Activated CD8-positive, alpha-beta T cell treated with anti-CD3 and anti-CD28 coated beads, Interleukin-2, amount 10 ng/mL, durations not matched to agents 7 days and 5 days (primary cell): Measurements from ENCODE around the gene STRIP2. TPM values are rescaled to one million over a fixed set of nuclear protein-coding genes. Genes with fewer than 3 reads are reported as not detected.
A peak's percentile ranks its signal among the peaks of the same experiment; 100 is the strongest.
"Not testable (repeated sequence)": the region's sequence is repeated elsewhere in the genome, so short reads cannot be mapped to it uniquely, and the experiment has no call there.

Source experiments
- ATAC-seq: fragments of 150-1000 bp; cut with Tn5 transposase; one replicate; pipeline ENCODE4 v1.10.0; 2021; ENCODE audit warnings: moderate library complexity
- CTCF ChIA-PET: fragments of 350-600 bp; sonication (Branson Sonifier 250); formaldehyde crosslinking; loops from one replicate; lab custom pipeline; 2021; ENCODE audit warnings: antibody characterized with exemption; lab: Charles Lee
- POLR2A ChIA-PET: fragments of 350-600 bp; sonication (Branson Sonifier 250); formaldehyde crosslinking; loops from one replicate; lab custom pipeline; 2021; ENCODE audit warnings: antibody characterized with exemption; lab: Charles Lee
- DNase-seq: peaks from one replicate; pipeline ENCODE4 v3.0.0-alpha.2; 2020
- H3K27ac Mint-ChIP-seq: one replicate; pipeline ENCODE4 v1.8.0; 2021; ENCODE audit warnings: mild to moderate bottlenecking, mixed read lengths
- H3K27me3 Mint-ChIP-seq: one replicate; pipeline ENCODE4 v1.8.0; 2021; ENCODE audit warnings: low read depth, mixed read lengths
- H3K36me3 Mint-ChIP-seq: one replicate; pipeline ENCODE4 v1.8.0; 2021; ENCODE audit warnings: low read depth, mixed read lengths
- H3K4me1 Mint-ChIP-seq: one replicate; pipeline ENCODE4 v1.8.0; 2021; ENCODE audit warnings: low read depth, mixed read lengths
- H3K4me3 Mint-ChIP-seq: one replicate; pipeline ENCODE4 v1.8.0; 2021; ENCODE audit warnings: mild to moderate bottlenecking, mixed read lengths
- H3K9me3 Mint-ChIP-seq: one replicate; pipeline ENCODE4 v1.8.0; 2022; ENCODE audit warnings: mixed read lengths; ENCODE audit not compliant: insufficient read depth
- total RNA-seq, 2 experiments: library from RNA; stranded (reverse); gene quantifications; one replicate each; pipeline ENCODE4 v1.2.3, GENCODE V29; 2021

Gene STRIP2
- total RNA-seq, 2 experiments from 2014 or later, result 6.6 to 7.1 TPM

GRCh38 chr7:129479831-129480230, 45.6 kb downstream of the STRIP2 start:
- no peak overlapping the region for H3K27ac Mint-ChIP-seq
- ATAC-seq, result no peak
- H3K27me3 Mint-ChIP-seq, result no peaks in the 10 kb centered on the region
- ChIA-PET POLR2A (no interaction called here), CTCF (interaction anchor here (1.7 to 1.9 kb wide), 2 partner anchors 112 to 261 kb away, joined by 3 to 8 read pairs; no protein-coding TSS in a partner anchor)
- no peak for DNase-seq
- peaks cover 5% of the 10 kb centered on the region for H3K36me3 Mint-ChIP-seq
- H3K9me3 Mint-ChIP-seq, result no peaks in the 10 kb centered on the region
- no peak overlapping the region for H3K4me3 Mint-ChIP-seq
- H3K4me1 Mint-ChIP-seq, result no peaks in the 10 kb centered on the region

- H3K4me3 Mint-ChIP-seq, result no peak overlapping the region
- ChIA-PET POLR2A (no interaction called here), CTCF (interaction anchor here (1.9 kb wide), 1 partner anchor 113 kb away, joined by 8 read pairs; no protein-coding TSS in a partner anchor)
- H3K27ac Mint-ChIP-seq, result no peak overlapping the region
- no peaks in the 10 kb centered on the region for H3K9me3 Mint-ChIP-seq
- ATAC-seq (no peak), DNase-seq (no peak)
- no peaks in the 10 kb centered on the region for H3K27me3 Mint-ChIP-seq
- H3K4me1 Mint-ChIP-seq, result no peaks in the 10 kb centered on the region
- H3K36me3 Mint-ChIP-seq, result peaks cover under 1% of the 10 kb centered on the region
Observed at GRCh38 chr7:129480674-129481363, 46.6 kb downstream of the STRIP2 start.

- H3K4me1 Mint-ChIP-seq, POLR2A ChIA-PET, H3K9me3 Mint-ChIP-seq, H3K4me3 Mint-ChIP-seq, DNase-seq, H3K36me3 Mint-ChIP-seq, H3K27me3 Mint-ChIP-seq, ATAC-seq, H3K27ac Mint-ChIP-seq: not testable (repeated sequence)
- CTCF ChIA-PET, result interaction anchor here (1.9 kb wide), 1 partner anchor 113 kb away, joined by 8 read pairs; no protein-coding TSS in a partner anchor
Observed at GRCh38 chr7:129481376-129481775, 47.1 kb downstream of the STRIP2 start.

GRCh38 chr7:129482781-129483180, 48.5 kb downstream of the STRIP2 start:
- Mint-ChIP-seq H3K9me3 (no peaks in the 10 kb centered on the region), H3K4me3 (no peak overlapping the region), H3K4me1 (no peaks in the 10 kb centered on the region), H3K27ac (no peak overlapping the region), H3K27me3 (no peaks in the 10 kb centered on the region), H3K36me3 (peaks cover 7% of the 10 kb centered on the region)
- DNase-seq (no peak), ATAC-seq (no peak)
- POLR2A ChIA-PET, result no interaction called here
- CTCF ChIA-PET, result interaction anchor here (1.2 kb wide), 1 partner anchor 115 kb away, joined by 3 read pairs; no protein-coding TSS in a partner anchor

- H3K36me3 Mint-ChIP-seq, result peaks cover 9% of the 10 kb centered on the region
- peaks cover 6% of the 10 kb centered on the region for H3K4me1 Mint-ChIP-seq
- ChIA-PET POLR2A (no interaction called here), CTCF (no interaction called here)
- no peak overlapping the region for H3K27ac Mint-ChIP-seq
- no peaks in the 10 kb centered on the region for H3K9me3 Mint-ChIP-seq
- DNase-seq (no peak), ATAC-seq (no peak)
- H3K4me3 Mint-ChIP-seq, result no peak overlapping the region
- H3K27me3 Mint-ChIP-seq, result no peaks in the 10 kb centered on the region
Observed at GRCh38 chr7:129489491-129489890, 55.3 kb downstream of the STRIP2 start.

- no peak overlapping the region for H3K4me3 Mint-ChIP-seq
- peaks cover 2% of the 10 kb centered on the region for H3K36me3 Mint-ChIP-seq
- ATAC-seq (no peak), DNase-seq (no peak)
- no peaks in the 10 kb centered on the region for H3K9me3 Mint-ChIP-seq
- peaks cover 19% of the 10 kb centered on the region for H3K4me1 Mint-ChIP-seq
- CTCF ChIA-PET, result no interaction called here
- POLR2A ChIA-PET, result no interaction called here
- no peak overlapping the region for H3K27ac Mint-ChIP-seq
- no peaks in the 10 kb centered on the region for H3K27me3 Mint-ChIP-seq
Observed at GRCh38 chr7:129492391-129492790, 58.2 kb downstream of the STRIP2 start.

GRCh38 chr7:129493555-129493954, 59.3 kb downstream of the STRIP2 start:
- ChIA-PET CTCF (interaction anchor here (1.0 to 2.1 kb wide), 3 partner anchors 116 to 331 kb away, joined by 3 to 6 read pairs (median 4); no protein-coding TSS in a partner anchor), POLR2A (no interaction called here)
- DNase-seq (no peak), ATAC-seq (peak; percentile 16)
- Mint-ChIP-seq H3K4me3 (no peak overlapping the region), H3K4me1 (peaks cover 19% of the 10 kb centered on the region), H3K27me3 (no peaks in the 10 kb centered on the region), H3K36me3 (peaks cover 2% of the 10 kb centered on the region), H3K9me3 (no peaks in the 10 kb centered on the region), H3K27ac (no peak overlapping the region)

GRCh38 chr7:129494041-129494440, 59.8 kb downstream of the STRIP2 start:
- DNase-seq, result no peak
- no peaks in the 10 kb centered on the region for H3K9me3 Mint-ChIP-seq
- H3K27me3 Mint-ChIP-seq, result no peaks in the 10 kb centered on the region
- no peak for ATAC-seq
- no peak overlapping the region for H3K27ac Mint-ChIP-seq
- ChIA-PET CTCF (interaction anchor here (1.0 to 2.1 kb wide), 3 partner anchors 116 to 331 kb away, joined by 3 to 6 read pairs (median 4); no protein-coding TSS in a partner anchor), POLR2A (no interaction called here)
- H3K4me3 Mint-ChIP-seq, result no peak overlapping the region
- H3K4me1 Mint-ChIP-seq, result peaks cover 19% of the 10 kb centered on the region
- H3K36me3 Mint-ChIP-seq, result no peaks in the 10 kb centered on the region

GRCh38 chr7:129495987-129496386, 61.8 kb downstream of the STRIP2 start:
- H3K27me3 Mint-ChIP-seq, result no peaks in the 10 kb centered on the region

GRCh38 chr7:129496653-129497052, 62.4 kb downstream of the STRIP2 start:
- Mint-ChIP-seq H3K4me3 (no peak overlapping the region), H3K4me1 (peaks cover 32% of the 10 kb centered on the region), H3K9me3 (no peaks in the 10 kb centered on the region), H3K27ac (no peak overlapping the region), H3K36me3 (no peaks in the 10 kb centered on the region), H3K27me3 (no peaks in the 10 kb centered on the region)
- CTCF ChIA-PET, result interaction anchor here (0.7 to 1.4 kb wide), 2 partner anchors 26 to 129 kb away, joined by 3 read pairs; no protein-coding TSS in a partner anchor
- POLR2A ChIA-PET, result no interaction called here
- no peak for DNase-seq
- ATAC-seq, result no peak

More at GRCh38 chr7:129495987-129496386, 61.8 kb downstream of the STRIP2 start:
- ChIA-PET CTCF (no interaction called here), POLR2A (no interaction called here)
- H3K4me3 Mint-ChIP-seq, result no peak overlapping the region
- H3K4me1 Mint-ChIP-seq, result peaks cover 27% of the 10 kb centered on the region
- H3K36me3 Mint-ChIP-seq, result no peaks in the 10 kb centered on the region
- ATAC-seq, result peak; percentile 43
- DNase-seq, result no peak
- H3K27ac Mint-ChIP-seq, result peak overlapping the region; percentile 5
- no peaks in the 10 kb centered on the region for H3K9me3 Mint-ChIP-seq

- POLR2A ChIA-PET, result no interaction called here
- DNase-seq, result no peak
- CTCF ChIA-PET, result interaction anchor here (0.7 to 1.4 kb wide), 2 partner anchors 26 to 129 kb away, joined by 3 read pairs; no protein-coding TSS in a partner anchor
- Mint-ChIP-seq H3K4me1 (peaks cover 36% of the 10 kb centered on the region), H3K4me3 (no peak overlapping the region), H3K27me3 (no peaks in the 10 kb centered on the region), H3K27ac (no peak overlapping the region), H3K36me3 (no peaks in the 10 kb centered on the region), H3K9me3 (no peaks in the 10 kb centered on the region)
- ATAC-seq, result no peak
Observed at GRCh38 chr7:129497156-129497555, 62.9 kb downstream of the STRIP2 start.

GRCh38 chr7:129498021-129498420, 63.8 kb downstream of the STRIP2 start:
- no peaks in the 10 kb centered on the region for H3K9me3 Mint-ChIP-seq
- no peaks in the 10 kb centered on the region for H3K27me3 Mint-ChIP-seq
- ATAC-seq (no peak), DNase-seq (no peak)
- ChIA-PET POLR2A (no interaction called here), CTCF (interaction anchor here (1.4 kb wide), 1 partner anchor 130 kb away, joined by 3 read pairs; no protein-coding TSS in a partner anchor)
- no peak overlapping the region for H3K4me3 Mint-ChIP-seq
- H3K27ac Mint-ChIP-seq, result no peak overlapping the region
- no peaks in the 10 kb centered on the region for H3K36me3 Mint-ChIP-seq
- peaks cover 36% of the 10 kb centered on the region for H3K4me1 Mint-ChIP-seq
